HG03039 (cell line): Measurements from ENCODE around the gene LHFPL3.

Source experiments
- ATAC-seq: cut with Tn5 transposase; IDR thresholded peaks from one replicate; pipeline ENCODE4 v1.9.1; 2021; ENCODE audit warnings: mild to moderate bottlenecking, moderate library complexity; ENCODE audit not compliant: unreplicated experiment

LHFPL3 gene

GRCh38 chr7:104826135-104826534 is 497.7 kb downstream of the LHFPL3 start:
- no peak for ATAC-seq

GRCh38 chr7:104836976-104837375 is 508.6 kb downstream of the LHFPL3 start:
- no peak for ATAC-seq

GRCh38 chr7:104838537-104839299 is 510.3 kb downstream of the LHFPL3 start:
- ATAC-seq: no peak

- ATAC-seq: no peak
These were observed 511.4 kb downstream of the LHFPL3 start for GRCh38 chr7:104839842-104840241.

DNA sequence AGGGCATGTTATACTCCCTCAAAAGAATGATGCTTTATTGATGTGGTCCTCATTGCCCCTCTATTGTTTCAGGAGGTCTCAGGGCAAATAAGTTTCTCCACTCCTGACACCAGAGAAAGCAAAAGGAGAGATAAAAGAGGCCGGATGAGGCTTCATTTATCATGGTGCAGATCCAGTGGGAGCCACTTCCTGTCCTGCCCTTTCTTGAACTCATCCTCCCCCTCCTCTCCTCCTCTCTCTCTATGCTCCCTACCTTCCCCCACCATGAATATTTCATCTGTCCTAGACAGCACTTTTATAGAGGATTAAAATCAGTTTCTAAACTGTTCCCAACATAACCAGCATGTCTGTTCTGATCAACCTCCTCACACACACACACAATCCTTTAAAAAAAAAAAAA is 513.4 kb downstream of the LHFPL3 start:
- ATAC-seq: no peak

DNA sequence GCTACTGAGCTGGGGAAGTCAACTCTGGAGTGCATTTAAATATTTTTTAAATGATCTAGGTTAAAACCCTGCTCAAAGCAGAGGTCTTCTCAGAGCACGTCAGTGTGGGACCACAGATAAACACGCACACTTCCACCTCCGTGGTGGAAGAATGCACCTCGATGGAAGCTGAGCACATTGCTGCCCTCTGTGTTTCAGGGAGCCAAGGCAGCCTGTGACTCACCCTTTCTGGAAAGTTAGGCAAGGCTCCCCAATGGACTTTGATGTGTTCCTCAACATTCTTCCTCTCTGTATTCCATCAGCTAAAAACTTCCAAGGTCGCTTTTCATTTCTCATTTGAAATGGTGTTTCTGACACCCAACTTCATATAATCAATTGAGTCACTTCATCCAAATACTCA is 514.8 kb downstream of the LHFPL3 start:
- no peak for ATAC-seq

DNA sequence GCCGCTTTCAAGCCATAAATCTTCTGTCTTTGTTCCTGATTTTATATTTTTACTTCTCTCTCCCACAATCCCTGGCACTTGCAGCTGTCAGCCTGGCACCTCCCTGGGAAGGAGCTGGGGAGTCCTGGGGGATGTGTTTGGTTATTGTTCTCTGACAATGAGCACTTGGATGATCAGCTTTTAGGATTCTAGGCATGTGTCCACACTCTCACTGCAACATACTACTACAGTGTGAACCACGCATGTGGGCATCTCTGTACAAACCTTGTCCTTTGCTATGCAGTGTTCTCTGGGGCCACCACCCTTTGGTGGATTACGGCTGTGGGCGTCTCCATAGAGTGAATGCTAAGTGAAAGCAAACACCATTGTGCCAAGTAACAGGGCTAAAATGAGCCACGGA is 517.2 kb downstream of the LHFPL3 start:
- ATAC-seq: no peak

- no peak for ATAC-seq
These were observed 518.3 kb downstream of the LHFPL3 start for GRCh38 chr7:104846731-104847130.

DNA sequence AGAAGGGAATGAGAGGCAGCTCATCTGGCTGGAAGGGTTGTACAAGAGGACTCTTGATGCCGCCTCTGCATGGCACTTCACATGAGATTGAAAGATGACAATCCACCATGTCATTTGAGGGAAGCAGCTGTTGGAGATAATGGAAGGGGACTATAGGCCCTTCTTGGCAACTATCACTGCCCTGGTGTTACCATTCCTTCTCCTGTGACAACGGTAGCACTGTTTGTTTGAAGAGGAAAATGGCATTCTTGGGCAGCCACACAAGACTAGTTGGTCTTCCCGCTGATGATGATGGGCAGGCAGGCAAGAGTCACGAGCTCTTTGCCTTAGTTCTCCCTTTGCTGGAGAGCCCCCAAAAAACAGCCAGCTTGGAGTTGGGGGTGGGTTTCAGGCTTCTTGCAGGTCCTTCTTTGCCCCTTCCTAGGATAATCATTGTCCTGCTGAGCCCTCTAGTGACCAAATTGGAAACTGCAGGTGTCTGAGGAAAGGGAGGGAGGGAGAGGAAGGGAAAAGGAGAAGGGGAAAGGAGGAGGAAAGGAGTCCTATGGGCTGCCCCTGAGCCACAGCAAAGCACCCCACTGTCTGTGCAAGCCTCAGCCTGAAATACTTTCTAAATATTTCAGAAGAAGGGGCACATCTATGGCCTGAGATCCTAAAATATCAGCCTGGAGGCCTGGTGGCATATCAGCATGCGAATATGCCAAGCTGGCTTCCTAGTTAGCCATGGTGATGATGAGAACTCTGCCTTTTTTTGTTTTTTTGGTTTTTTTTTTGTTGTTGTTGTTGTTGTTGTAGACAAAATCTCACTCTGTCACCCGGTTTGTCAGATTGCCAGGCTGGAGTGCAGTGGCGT is 520.0 kb downstream of the LHFPL3 start:
- ATAC-seq: no peak

DNA sequence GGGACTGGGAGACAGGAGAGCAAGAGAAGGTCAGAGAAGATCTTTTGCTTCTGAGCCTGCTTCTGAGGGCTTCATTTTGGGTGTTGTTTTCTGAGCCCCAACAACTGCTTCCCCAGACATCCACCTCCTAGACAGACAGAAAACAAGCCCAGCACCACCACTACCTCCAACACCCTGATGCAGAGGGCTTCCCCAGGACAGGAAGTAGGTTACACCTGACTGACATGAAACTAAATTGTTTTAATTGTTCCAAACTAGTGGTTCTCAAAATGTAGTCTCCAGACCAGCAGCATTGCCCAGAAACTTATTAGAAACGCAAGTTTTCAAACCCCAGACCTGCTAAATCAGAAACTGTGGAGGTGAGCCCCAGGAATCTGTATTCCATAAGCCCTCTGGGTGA is 522.0 kb downstream of the LHFPL3 start:
- no peak for ATAC-seq

DNA sequence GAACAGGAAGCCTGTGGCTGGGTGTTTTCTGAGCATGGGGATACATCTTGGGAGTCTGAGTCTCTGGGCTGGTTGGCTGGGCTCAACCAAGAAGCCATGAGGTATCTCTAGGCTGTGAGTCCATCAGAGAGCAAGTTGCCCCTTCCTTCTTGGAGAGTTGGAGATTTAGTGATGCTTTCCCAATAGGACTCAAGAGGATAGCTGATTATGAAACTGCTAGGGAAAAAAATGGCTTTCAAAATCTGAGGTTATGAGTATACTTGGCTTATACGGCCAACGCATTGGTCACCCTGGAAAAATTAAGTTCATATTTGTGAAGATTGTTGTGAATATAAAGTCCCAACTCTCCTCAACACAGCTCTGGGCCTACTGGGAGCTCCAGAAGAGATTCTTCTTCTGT is 522.9 kb downstream of the LHFPL3 start:
- ATAC-seq: no peak

- ATAC-seq: no peak
These were observed 524.0 kb downstream of the LHFPL3 start for GRCh38 chr7:104852386-104852785.

GRCh38 chr7:104855861-104856260 is 527.5 kb downstream of the LHFPL3 start:
- ATAC-seq: no peak

DNA sequence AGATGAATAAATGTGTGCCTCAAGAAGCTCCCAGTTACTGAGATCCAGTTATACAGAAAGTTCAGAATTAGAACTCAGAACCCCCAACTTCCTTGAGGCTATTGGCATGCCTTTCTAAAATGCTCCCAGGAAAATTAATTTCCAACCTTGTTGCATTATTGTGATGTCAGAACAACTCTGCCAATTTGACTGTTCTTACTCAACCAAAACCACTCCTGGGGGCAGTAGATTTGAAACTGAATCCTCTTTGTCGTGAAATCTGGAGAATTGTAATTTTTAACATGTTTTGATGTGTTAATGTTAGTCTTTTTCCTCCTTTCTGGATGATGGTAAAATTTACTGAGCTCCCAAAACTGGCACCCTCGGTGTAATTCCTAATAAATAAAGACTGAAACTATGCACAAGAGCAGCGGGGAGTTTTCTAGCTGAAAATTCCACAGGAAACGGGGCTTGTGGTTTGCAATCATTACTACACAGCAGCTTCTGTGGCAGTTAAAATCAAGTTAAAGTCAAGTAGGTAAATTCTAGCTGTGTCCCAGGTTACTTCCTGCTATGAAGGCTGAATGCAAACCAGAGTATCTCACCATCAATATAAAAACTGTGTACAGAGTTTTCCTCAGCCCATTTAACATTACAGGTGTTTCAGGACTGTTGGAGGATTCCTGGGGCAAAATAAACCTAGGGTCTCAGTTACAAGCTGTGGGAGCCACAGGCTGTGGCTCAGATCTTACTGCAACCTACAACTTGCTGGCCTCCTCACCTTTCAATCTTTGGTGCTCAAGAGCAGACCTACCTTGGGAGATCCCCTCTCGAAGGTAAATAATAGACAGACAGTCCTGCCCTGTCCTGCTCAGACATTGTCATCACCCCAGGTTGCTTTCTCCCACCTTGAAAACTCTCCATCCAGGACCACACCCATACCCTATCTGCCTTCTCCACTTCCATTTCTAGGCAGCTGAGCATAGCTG is 529.3 kb downstream of the LHFPL3 start:
- no peak for ATAC-seq

GRCh38 chr7:104859754-104860426 is 531.5 kb downstream of the LHFPL3 start:
- ATAC-seq: no peak

DNA sequence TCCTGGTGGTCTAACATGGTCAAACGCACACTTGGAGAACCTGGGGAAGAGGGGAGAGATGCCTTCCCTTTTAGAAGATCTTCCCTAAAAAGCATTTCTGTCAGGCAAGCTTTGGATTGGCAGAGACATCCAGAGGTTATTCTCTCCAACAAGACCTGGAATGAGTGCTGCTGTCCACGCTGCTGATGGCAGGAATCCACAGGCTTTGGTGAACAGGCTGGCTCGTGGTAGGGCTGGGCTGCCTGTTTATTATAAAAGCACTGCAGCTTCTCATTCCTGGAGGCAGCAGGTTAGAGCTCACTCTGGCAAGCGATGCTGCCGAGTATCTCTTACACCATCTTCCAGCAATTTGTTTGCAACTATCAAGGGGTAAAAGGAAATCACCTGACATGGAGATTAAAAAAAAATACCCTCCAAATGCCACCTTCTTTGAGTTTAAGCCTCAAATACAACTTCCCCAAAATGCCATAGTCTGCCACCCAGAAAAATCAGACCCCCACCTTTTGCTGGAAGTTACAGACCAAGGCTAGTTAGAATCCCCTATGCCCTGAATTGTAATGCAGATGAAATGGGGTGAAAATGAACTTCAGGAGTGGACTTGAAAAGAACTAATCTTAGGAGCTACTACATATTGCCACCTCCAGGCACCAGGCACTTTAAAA is 533.5 kb downstream of the LHFPL3 start:
- no peak for ATAC-seq

GRCh38 chr7:104862719-104863118 is 534.3 kb downstream of the LHFPL3 start:
- no peak for ATAC-seq

GRCh38 chr7:104873401-104873800 is 545.0 kb downstream of the LHFPL3 start:
- no peak for ATAC-seq

- ATAC-seq: peak; percentile 66
These were observed 550.2 kb downstream of the LHFPL3 start for GRCh38 chr7:104878577-104878976.

DNA sequence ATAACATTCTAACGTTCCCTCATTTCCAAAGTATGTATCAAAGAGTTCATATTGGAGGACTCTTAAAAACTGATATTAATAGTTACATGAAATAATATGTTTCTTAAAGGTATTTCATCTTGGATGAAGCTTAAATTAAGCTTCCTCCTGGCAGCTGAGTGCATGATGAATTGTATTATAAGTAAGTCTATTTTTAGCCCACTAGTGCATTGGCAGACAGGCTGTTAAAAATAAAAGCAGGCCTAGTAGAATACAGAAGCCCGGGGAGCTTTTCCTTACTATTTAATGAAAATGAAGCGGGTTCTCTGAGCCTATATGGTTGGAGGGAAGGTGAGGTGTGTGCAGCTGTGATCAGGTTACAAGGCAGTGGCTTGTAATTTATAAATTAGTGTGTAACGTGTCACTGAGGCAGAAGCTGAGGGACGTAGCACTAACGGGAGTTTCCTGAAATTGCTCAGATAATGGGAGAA is 554.9 kb downstream of the LHFPL3 start:
- no peak for ATAC-seq
